ENCODE measurements around the gene ZPBP2.

DNA sequence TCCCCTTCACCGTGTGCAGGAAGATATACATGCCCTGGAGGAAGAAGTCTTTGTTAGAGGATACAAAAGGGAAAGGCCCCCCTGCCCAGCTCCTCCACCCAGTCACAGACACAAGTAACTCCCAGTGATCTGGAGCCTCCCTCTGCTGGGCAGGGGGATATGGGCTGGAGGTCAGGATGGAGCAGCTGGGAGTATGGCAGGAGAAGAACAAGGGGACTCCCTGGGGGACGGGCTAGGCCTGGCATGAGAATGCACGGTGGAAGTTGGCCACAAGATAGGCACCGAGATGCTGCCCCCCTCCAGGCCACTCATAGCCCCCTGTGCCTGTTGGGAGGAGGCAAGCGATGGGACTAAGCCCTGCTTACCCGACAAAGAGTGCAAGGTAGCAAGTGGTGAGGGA lies 55.2 kb downstream of the ZPBP2 start:
- TF ChIP-seq, protein P1, sequence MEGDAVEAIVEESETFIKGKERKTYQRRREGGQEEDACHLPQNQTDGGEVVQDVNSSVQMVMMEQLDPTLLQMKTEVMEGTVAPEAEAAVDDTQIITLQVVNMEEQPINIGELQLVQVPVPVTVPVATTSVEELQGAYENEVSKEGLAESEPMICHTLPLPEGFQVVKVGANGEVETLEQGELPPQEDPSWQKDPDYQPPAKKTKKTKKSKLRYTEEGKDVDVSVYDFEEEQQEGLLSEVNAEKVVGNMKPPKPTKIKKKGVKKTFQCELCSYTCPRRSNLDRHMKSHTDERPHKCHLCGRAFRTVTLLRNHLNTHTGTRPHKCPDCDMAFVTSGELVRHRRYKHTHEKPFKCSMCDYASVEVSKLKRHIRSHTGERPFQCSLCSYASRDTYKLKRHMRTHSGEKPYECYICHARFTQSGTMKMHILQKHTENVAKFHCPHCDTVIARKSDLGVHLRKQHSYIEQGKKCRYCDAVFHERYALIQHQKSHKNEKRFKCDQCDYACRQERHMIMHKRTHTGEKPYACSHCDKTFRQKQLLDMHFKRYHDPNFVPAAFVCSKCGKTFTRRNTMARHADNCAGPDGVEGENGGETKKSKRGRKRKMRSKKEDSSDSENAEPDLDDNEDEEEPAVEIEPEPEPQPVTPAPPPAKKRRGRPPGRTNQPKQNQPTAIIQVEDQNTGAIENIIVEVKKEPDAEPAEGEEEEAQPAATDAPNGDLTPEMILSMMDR (IDR thresholded peaks at IDR 0.05) = no peak
- TF ChIP-seq ZFX (IDR thresholded peaks at IDR 0.05; ENCODE audit: borderline replicate concordance) = no peak
